ACC112 (cell line): Measurements from ENCODE around the gene ZNF135.

ENCODE experiments used
- H2AFZ ChIP-seq: fragments of 200-600 bp; sonication (generic); one replicate; pipeline ENCODE4 v1.6.0; 2017; ENCODE audit warnings: antibody characterized with exemption, low read length; ENCODE audit not compliant: unreplicated experiment
- H3K27ac ChIP-seq: fragments of 200-600 bp; sonication (generic); 2 replicates; pipeline ENCODE4 v1.5.1; 2014; ENCODE audit warnings: low read depth, mild to moderate bottlenecking, antibody characterized with exemption, low read length, moderate library complexity
- H3K27me3 ChIP-seq: fragments of 200-600 bp; sonication (generic); 2 replicates; pipeline ENCODE4 v1.6.1; 2014; ENCODE audit warnings: mild to moderate bottlenecking, antibody characterized with exemption, low read length, moderate library complexity, mixed read lengths; ENCODE audit not compliant: insufficient read depth
- H3K36me3 ChIP-seq: fragments of 200-600 bp; sonication (generic); 2 replicates; pipeline ENCODE4 v1.6.1; 2016; ENCODE audit warnings: mild to moderate bottlenecking, antibody characterized with exemption, low read length, moderate library complexity, mixed read lengths; ENCODE audit not compliant: insufficient read depth
- H3K4me1 ChIP-seq: fragments of 200-600 bp; sonication (generic); one replicate; pipeline ENCODE4 v1.6.1; 2016; ENCODE audit warnings: low read length, mixed read lengths; ENCODE audit not compliant: insufficient read depth, unreplicated experiment, control insufficient read depth
- H3K4me3 ChIP-seq: fragments of 200-600 bp; sonication (generic); 2 replicates; pipeline ENCODE4 v1.5.1; 2014; ENCODE audit warnings: mild to moderate bottlenecking, low read depth, low read length
- H3K79me2 ChIP-seq: fragments of 200-600 bp; sonication (generic); one replicate; pipeline ENCODE4 v1.6.0; 2016; ENCODE audit warnings: low read length; ENCODE audit not compliant: control insufficient read depth, unreplicated experiment, insufficient read depth

ZNF135 gene

DNA sequence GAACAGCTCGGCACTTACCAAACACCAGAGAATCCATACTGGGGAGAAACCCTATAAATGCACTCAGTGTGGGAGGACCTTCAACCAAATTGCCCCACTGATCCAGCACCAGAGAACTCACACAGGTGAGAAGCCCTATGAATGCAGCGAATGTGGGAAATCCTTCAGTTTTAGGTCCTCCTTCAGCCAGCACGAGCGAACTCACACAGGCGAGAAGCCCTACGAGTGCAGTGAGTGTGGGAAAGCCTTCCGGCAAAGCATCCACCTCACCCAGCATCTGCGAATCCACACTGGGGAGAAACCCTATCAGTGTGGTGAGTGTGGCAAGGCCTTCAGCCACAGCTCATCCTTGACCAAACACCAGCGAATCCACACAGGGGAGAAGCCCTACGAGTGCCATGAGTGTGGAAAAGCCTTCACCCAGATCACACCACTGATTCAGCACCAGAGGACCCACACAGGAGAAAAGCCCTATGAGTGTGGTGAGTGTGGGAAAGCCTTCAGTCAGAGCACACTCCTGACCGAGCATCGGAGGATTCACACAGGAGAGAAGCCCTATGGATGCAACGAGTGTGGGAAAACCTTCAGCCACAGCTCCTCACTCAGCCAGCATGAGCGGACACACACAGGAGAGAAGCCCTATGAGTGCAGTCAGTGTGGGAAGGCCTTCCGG, 8.3 kb downstream of the ZNF135 start:
- no peak overlapping the region for H3K4me3 ChIP-seq
- H3K4me1 ChIP-seq: no peaks in the 10 kb centered on the region
- no peaks in the 10 kb centered on the region for H3K27me3 ChIP-seq
- H3K27ac ChIP-seq: no peak overlapping the region
- no peak overlapping the region for H2AFZ ChIP-seq
- peaks cover 7% of the 10 kb centered on the region; the same call in 1 of the 2 replicates for H3K36me3 ChIP-seq
- H3K79me2 ChIP-seq: no peaks in the 10 kb centered on the region

DNA sequence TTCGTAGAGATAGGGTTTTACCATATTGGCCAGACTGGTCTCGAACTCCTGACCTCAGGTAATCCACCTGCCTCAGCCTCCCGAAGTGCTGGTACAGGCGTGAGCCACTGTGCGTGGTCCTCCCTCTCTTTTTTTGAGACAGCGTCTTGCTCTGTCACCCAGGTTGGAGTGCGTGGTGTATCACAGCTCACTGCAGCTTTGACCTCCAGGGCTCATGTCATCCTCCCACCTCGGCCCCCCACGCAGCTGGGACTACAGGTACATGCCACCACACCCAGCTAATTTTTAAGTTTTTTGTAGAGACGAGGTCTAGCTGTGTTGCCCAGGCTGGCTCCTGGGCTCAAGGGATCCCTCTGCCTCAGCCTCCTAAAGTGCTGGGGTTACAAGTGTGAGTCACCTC, 20.7 kb downstream of the ZNF135 start:
- Histone ChIP-seq H2AFZ (no peak overlapping the region), H3K4me3 (no peak overlapping the region), H3K79me2 (no peaks in the 10 kb centered on the region), H3K27me3 (no peaks in the 10 kb centered on the region), H3K36me3 (no peaks in the 10 kb centered on the region; the same call in 1 of the 2 replicates), H3K27ac (no peak overlapping the region), H3K4me1 (no peaks in the 10 kb centered on the region)

DNA sequence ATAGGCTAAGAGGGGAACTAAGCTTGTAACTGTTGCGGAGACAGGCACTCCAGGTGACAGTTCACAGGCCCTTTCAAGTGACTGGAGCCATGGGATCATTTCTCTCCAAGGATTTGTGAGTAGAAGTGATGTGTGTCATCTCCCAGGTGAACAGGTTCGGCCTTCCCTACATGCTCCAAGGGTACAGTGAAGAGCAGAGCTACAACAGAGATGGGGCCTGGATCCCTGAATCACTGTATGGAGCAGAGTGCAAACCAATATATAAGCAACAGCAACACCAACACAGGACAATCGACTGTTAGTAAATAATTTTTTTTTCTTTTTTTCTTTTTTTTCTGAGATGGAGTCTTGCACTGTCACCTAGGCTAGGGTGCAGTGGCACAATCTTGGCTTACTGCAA, 23.9 kb downstream of the ZNF135 start:
- Histone ChIP-seq H3K27me3 (no peaks in the 10 kb centered on the region), H3K4me3 (no peak overlapping the region), H3K79me2 (no peaks in the 10 kb centered on the region), H2AFZ (no peak overlapping the region), H3K4me1 (no peaks in the 10 kb centered on the region), H3K36me3 (peaks cover 11% of the 10 kb centered on the region; the same call in 1 of the 2 replicates), H3K27ac (no peak overlapping the region)

DNA sequence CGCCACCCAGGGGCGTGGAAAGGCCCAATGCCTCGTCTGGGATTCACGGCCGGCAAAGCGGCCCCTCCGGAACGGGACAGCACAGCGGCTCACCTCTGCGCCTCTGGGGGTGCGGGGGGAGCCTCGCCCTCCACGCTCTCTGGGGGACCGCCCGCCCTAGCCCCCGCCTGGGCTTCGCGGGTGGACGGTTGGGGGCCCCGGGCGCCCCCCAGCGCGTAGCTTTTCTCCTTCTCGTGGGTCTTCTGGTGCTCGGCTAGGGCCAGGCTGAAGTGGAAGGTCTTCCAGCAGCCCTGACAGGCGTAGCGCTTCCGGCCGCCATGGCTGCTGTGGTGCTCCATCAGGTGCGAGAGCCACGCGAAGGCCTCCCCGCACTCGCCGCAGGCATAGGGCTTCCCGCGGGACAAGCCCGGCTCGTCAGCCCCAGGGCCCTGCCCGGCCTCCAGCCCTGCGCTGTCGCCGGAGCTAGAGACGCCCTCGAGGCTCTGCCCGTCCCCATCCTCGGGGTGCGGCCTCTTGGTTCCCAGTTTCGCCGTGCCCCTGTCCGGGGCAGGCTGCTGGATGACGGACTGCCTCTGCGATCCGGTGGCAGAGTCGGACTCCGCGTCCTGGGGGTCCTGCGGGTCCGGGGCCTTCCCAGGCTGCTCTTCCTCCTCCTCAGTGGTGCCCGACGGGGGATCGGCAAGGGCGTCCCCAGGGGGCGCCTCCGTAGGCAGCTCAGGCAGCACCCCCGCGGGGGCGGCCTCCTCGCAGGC, 25.7 kb downstream of the ZNF135 start:
- no peaks in the 10 kb centered on the region for H3K27me3 ChIP-seq
- H3K4me1 ChIP-seq: no peaks in the 10 kb centered on the region
- no peaks in the 10 kb centered on the region for H3K79me2 ChIP-seq
- H3K36me3 ChIP-seq: peaks cover 18% of the 10 kb centered on the region; the same call in 1 of the 2 replicates
- H2AFZ ChIP-seq: no peak overlapping the region
- no peak overlapping the region for H3K4me3 ChIP-seq
- H3K27ac ChIP-seq: no peak overlapping the region

DNA sequence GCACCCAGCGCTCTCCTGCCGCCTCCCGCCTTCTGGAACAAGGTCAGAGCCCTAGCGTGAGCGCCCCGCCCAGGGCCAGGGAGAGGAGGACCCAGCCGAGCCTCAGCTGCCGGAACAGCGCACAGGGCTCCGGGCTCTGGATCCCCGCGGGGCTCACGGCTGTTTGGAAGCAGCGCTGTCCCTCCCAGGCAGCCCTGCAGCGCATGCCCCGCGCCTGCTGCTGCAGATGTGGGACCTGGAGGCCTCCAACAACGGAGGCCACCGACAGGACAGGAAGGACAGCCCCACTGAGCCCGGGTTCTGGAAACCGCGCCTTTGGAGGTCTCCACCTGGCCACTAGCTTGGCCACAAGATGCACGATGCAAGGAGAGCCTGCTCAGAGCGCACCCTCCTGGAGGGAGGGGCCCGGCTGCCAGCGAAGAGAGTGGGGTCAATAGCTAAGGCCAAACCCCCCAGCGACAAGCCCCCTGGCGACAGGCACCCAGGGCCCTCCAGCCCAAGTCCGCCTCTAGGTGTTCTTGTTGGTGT, 26.3 kb downstream of the ZNF135 start:
- Histone ChIP-seq H3K79me2 (no peaks in the 10 kb centered on the region), H2AFZ (no peak overlapping the region), H3K36me3 (peaks cover 21% of the 10 kb centered on the region; the same call in 1 of the 2 replicates), H3K27me3 (no peaks in the 10 kb centered on the region), H3K4me1 (no peaks in the 10 kb centered on the region), H3K27ac (no peak overlapping the region), H3K4me3 (no peak overlapping the region)

DNA sequence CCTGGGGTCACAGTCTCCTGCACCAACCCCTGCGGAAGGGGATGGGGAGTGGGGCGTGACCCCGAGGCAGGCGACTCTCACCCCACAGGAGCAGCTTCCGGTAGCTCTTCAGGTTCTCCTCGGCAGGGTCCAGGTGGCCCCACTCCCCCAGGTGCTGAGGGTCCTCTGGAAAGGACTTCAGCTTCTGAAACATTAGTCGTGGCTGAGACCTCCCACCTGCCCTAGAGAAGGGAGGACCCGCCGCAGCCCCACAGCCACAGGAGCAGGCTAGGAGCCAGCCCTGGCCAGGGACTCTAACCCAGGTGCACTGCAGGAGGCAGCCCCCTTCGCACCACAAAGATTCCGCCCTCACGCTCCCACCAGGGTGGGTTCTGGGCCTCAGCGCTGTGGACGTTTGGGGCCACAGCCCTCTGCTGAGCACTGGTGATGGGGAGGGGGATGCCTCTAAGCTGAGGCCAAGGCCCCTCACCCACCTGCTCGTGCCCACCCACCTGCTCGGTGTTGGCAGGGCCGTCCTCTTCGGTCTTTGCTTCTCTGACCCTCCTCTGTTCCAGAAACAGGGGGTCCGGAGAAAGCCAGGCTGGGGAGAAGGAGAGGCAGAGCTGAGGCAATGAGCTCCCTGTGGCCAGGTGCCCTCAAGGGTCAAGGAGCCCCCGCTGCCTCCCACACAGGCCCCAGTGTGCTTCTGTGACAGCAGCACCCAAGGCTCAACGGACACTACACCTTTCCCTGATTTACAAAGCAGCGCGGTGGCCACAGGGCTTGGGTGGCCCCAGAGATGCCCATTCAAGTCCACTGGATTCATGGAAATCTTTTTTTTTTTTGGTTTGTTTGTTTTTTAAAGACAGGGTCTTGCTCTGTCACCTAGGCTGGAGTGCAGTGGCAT, 28.0 kb downstream of the ZNF135 start:
- Histone ChIP-seq H3K79me2 (no peaks in the 10 kb centered on the region), H3K4me1 (no peaks in the 10 kb centered on the region), H3K27me3 (no peaks in the 10 kb centered on the region), H2AFZ (no peak overlapping the region), H3K4me3 (no peak overlapping the region), H3K27ac (no peak overlapping the region), H3K36me3 (peaks cover 22% of the 10 kb centered on the region; the same call in 1 of the 2 replicates)

DNA sequence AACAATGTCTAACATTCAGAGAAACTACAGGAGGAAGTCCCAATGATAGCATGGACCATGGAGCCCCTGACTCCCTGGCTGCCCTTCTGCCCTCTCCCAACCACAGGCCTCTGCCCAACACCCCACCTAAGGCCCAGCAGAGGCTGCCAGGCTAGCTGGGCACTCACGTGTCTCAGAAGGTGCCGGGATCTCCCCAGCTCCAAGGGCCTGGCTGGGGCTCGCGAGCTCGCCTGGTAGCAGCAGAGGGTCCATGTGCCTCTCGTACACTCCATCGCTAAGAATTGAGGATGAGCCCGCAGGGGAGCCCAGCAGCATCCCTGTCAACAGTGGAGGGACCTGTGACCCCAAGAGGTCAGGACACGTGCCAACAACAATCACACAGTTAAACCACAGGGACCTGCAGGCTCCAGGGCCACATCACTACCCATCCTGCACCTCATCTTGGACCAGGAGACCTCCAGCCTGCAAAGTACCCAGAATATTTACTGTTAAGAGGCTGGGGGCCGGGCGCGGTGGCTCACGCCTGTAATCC, 29.5 kb downstream of the ZNF135 start:
- H3K36me3 ChIP-seq: peaks cover 22% of the 10 kb centered on the region; the same call in 1 of the 2 replicates
- no peaks in the 10 kb centered on the region for H3K27me3 ChIP-seq
- H3K27ac ChIP-seq: no peak overlapping the region
- no peaks in the 10 kb centered on the region for H3K79me2 ChIP-seq
- no peak overlapping the region for H2AFZ ChIP-seq
- H3K4me1 ChIP-seq: no peaks in the 10 kb centered on the region
- no peak overlapping the region for H3K4me3 ChIP-seq

DNA sequence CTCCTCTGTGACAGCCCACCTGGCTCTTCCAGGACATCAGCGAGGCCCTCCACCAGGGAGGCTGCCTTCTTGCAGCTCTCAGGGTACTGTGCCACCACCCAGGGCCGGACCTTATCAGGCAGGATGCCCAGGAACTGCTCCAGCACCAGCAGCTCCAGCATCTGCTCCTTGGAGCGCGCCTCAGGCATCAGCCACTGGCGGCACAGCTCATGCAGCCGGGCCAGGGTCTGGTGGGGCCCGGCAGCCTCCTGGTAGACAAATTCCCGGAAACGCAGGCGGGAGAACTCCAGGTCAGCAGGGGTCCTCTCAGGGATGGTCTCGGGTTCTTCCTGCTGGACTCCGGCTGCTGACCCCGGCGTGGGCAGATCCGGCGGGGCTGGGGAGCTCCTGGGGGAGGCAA, 30.8 kb downstream of the ZNF135 start:
- peaks cover 22% of the 10 kb centered on the region; the same call in 1 of the 2 replicates for H3K36me3 ChIP-seq
- H3K79me2 ChIP-seq: no peaks in the 10 kb centered on the region
- H3K4me3 ChIP-seq: no peak overlapping the region
- no peaks in the 10 kb centered on the region for H3K27me3 ChIP-seq
- no peak overlapping the region for H3K27ac ChIP-seq
- H2AFZ ChIP-seq: no peak overlapping the region
- no peaks in the 10 kb centered on the region for H3K4me1 ChIP-seq

DNA sequence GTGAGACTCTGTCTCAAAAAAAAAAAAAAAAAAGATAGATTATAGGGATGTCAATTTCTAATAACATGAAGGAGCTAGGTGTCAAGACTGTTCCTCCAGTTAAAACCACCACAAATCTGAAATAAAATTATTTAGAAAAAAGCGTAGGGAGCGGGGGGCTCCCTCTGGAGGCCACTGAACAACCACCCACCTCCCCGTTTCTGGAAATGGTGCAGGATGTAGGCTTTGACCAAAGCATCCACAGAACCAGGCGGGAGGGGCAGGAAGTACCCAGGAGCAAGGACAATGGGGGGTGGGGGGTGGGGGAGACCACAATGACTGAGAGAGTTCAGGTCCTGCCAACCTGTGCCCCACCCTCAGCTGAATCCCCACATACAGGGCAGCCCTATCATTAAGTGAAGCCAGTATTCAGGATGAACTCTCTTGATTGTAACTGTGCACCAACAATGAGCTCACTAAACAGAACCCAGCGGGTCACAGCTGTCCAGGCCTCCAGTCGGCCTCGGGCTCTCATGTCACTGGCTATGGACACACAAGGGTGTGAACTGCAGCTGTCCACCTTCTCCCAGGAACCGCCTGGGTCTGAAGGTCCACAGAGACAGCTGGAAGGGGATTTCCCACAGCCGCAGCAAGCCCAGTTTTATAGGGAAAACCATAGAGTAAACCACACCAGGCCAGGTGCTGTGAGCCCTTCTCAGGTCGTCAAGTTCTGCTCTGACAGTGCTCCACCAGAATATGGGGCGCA, 32.3 kb downstream of the ZNF135 start:
- no peak overlapping the region for H3K4me3 ChIP-seq
- peaks cover 5% of the 10 kb centered on the region for H3K79me2 ChIP-seq
- no peaks in the 10 kb centered on the region for H3K4me1 ChIP-seq
- H2AFZ ChIP-seq: no peak overlapping the region
- peaks cover 21% of the 10 kb centered on the region; the same call in 1 of the 2 replicates for H3K36me3 ChIP-seq
- H3K27ac ChIP-seq: no peak overlapping the region
- H3K27me3 ChIP-seq: no peaks in the 10 kb centered on the region
